Gastrocnemius medialis (tissue), 4 donors: Measurements from ENCODE around the gene ENKUR.

ENCODE experiments used
- CTCF ChIP-seq, 5 experiments: fragments of 450-650 bp in 3 of 5; fragments of 200-600 bp in 2 of 5; sonication (generic) in 2 of 5; IDR thresholded peaks in 4 of 5; conservative IDR thresholded peaks in 1 of 5; 1 replicate in 4 of 5; 2 replicates in 1 of 5; pipeline ENCODE4 v1.5.1; 2016 to 2019; ENCODE audit warnings: antibody characterized with exemption in 5 of 5, mild to moderate bottlenecking in 3 of 5, moderate library complexity in 3 of 5
- POLR2A ChIP-seq, 2 donors: fragments of 450-650 bp; IDR thresholded peaks; one replicate each; pipeline ENCODE4 v1.6.1; 2017; ENCODE audit warnings: antibody characterized with exemption in 2 of 2, mild to moderate bottlenecking in 2 of 2, moderate library complexity in 2 of 2

- TF ChIP-seq CTCF (IDR thresholded peaks at IDR 0.05 in 4 of 5, conservative IDR thresholded peaks at IDR 0.05 in 1 of 5) (no peak), POLR2A (IDR thresholded peaks at IDR 0.05) (no peak)
Observed at GRCh38 chr10:25018703-25019102, 2.7 kb upstream of the ENKUR start.
